ENCODE measurements around the gene ARFIP1. TPM values are rescaled to one million over a fixed set of nuclear protein-coding genes. Genes with fewer than 3 reads are reported as not detected.

ARFIP1 gene
- total and polyA plus RNA-seq, 8 donors = 9.2 to 20.6 (median 11.3) TPM

DNA sequence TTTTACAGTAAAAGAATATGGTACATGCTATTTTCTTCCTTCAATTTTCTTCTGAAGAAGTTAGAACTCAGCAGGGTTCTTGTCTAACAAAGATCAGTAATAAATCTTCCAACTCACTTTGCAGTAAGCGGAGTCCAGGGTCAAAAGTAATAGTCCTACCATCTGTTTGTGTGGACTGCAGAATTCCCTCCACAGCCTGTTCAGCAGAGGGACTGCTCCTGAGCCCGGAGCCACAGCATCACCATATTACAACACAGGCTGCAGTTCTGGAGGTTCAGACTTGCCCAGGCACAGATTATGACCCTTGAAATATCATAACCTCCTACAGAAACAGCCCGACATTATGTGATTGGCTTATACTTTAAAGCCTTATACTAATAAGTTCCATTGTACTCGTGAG, 166.7 kb downstream of the ARFIP1 start:
- no peak for TF ChIP-seq CTCF (IDR thresholded peaks at IDR 0.05)
- Histone ChIP-seq H3K36me3 (no peaks in the 10 kb centered on the region), H3K9me3 (no peaks in the 10 kb centered on the region), H3K27me3 (no peaks in the 10 kb centered on the region), H3K4me1 (peaks cover 0 to 7% (median 4%) of the 10 kb centered on the region in 3 donors), H3K27ac (no peak overlapping the region), H3K4me3 (no peak overlapping the region)
- DNase-seq = no peak
- no peak for FAIRE-seq
- intact Hi-C loops (cut with DNase I) = no loop called here
- ATAC-seq = no peak
- whole genome bisulfite sequencing, 2 donors = 89 to 90% methylated on average over 4 of the region's 4 CpGs

- no peak for FAIRE-seq
- TF ChIP-seq CTCF (IDR thresholded peaks at IDR 0.05) = no peak
- 85 to 93% methylated on average over 2 of the region's 2 CpGs for WGBS, 2 donors
- DNase-seq = no peak
- H3K9me3 ChIP-seq = no peaks in the 10 kb centered on the region
- no peak for ATAC-seq
- H3K36me3 ChIP-seq = no peaks in the 10 kb centered on the region
- intact Hi-C loops (cut with DNase I) = no loop called here
- H3K4me1 ChIP-seq = peaks cover 0 to 7% (median 7%) of the 10 kb centered on the region in 3 donors
- no peak overlapping the region for H3K27ac ChIP-seq
- no peak overlapping the region for H3K4me3 ChIP-seq
- H3K27me3 ChIP-seq = no peaks in the 10 kb centered on the region
Measured at GRCh38 chr4:152947311-152947710, 167.6 kb downstream of the ARFIP1 start.

DNA sequence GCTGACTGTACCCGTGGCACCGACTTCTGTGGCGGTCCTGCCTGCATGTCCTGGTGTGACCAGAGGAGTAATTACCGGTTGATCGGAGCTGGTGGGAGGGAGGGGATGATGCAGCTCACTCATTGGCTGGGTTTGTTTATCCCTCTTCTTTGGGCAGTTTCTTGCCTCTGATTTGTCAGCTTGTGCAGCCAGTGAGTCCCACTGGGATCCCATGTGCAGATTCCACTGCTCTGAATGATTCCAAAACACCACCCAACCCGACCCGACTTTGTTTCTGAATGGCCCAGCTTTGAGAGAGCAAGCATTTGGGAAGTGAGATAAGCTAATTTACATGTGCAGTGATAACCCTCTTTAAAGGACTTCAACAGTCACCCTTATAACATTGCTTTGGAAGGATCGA, 170.2 kb downstream of the ARFIP1 start:
- H3K4me3 ChIP-seq = no peak overlapping the region
- 73 to 75% methylated on average over 8 of the region's 8 CpGs for WGBS, 2 donors
- peaks cover 0 to 7% (median 7%) of the 10 kb centered on the region in 3 donors for H3K4me1 ChIP-seq
- no peaks in the 10 kb centered on the region for H3K36me3 ChIP-seq
- DNase-seq (no peak), FAIRE-seq (no peak), ATAC-seq (no peak)
- H3K27me3 ChIP-seq = no peaks in the 10 kb centered on the region
- intact Hi-C loops (cut with DNase I) = no loop called here
- no peak overlapping the region for H3K27ac ChIP-seq
- no peaks in the 10 kb centered on the region for H3K9me3 ChIP-seq
- TF ChIP-seq CTCF (IDR thresholded peaks at IDR 0.05) = no peak

GRCh38 chr4:152950402-152951274, 170.9 kb downstream of the ARFIP1 start:
- peak in 2 of 4 donors; percentile 16 to 24 for ATAC-seq
- 84 to 88% methylated on average over 11 of the region's 11 CpGs for WGBS, 2 donors
- Histone ChIP-seq H3K4me3 (no peak overlapping the region), H3K27me3 (no peaks in the 10 kb centered on the region), H3K4me1 (peaks cover 0 to 7% (median 7%) of the 10 kb centered on the region in 3 donors), H3K36me3 (no peaks in the 10 kb centered on the region), H3K9me3 (no peaks in the 10 kb centered on the region), H3K27ac (peak overlapping the region in 1 of 4 donors; percentile 14)
- no peak for TF ChIP-seq CTCF (IDR thresholded peaks at IDR 0.05)
- intact Hi-C loops (cut with DNase I) = no loop called here
- no peak for FAIRE-seq
- DNase-seq = no peak

GRCh38 chr4:152951348-152951747, 171.6 kb downstream of the ARFIP1 start:
- no peak for FAIRE-seq
- intact Hi-C loops (cut with DNase I) = no loop called here
- 16 to 19% methylated on average over 3 of the region's 3 CpGs for WGBS, 2 donors
- Histone ChIP-seq H3K4me1 (peaks cover 0 to 7% (median 7%) of the 10 kb centered on the region in 3 donors), H3K9me3 (no peaks in the 10 kb centered on the region), H3K27ac (peak overlapping the region in 1 of 4 donors; percentile 14), H3K4me3 (no peak overlapping the region), H3K36me3 (no peaks in the 10 kb centered on the region), H3K27me3 (no peaks in the 10 kb centered on the region)
- TF ChIP-seq CTCF (IDR thresholded peaks at IDR 0.05) = no peak
- DNase-seq = no peak
- peak; percentile 24 to 69 (median 62) for ATAC-seq
